Activated CD8-positive, alpha-beta T cell treated with anti-CD3 and anti-CD28 coated beads for 36 hours (primary cell): ENCODE results near the gene ASB2. TPM values are rescaled to one million over a fixed set of nuclear protein-coding genes. Genes with fewer than 3 reads are reported as not detected.

Experiments
- ATAC-seq: fragments of 200-7000 bp; cut with Tn5 transposase; one replicate; pipeline ENCODE4 v1.10.0; 2021; ENCODE audit warnings: mild to moderate bottlenecking, moderate library complexity
- CTCF ChIA-PET: fragments of 350-600 bp; sonication (Branson Sonifier 250); formaldehyde crosslinking; loops from one replicate; lab custom pipeline; 2021; ENCODE audit warnings: antibody characterized with exemption; lab: Charles Lee
- POLR2A ChIA-PET: fragments of 350-600 bp; sonication (Branson Sonifier 250); formaldehyde crosslinking; loops from one replicate; lab custom pipeline; 2021; ENCODE audit warnings: antibody characterized with exemption; lab: Charles Lee
- DNase-seq: peaks from one replicate; pipeline ENCODE4 v3.0.0-alpha.2; 2020
- H3K27ac Mint-ChIP-seq: one replicate; pipeline ENCODE4 v1.8.0; 2021; ENCODE audit warnings: mild to moderate bottlenecking, mixed read lengths
- H3K27me3 Mint-ChIP-seq: one replicate; pipeline ENCODE4 v1.8.0; 2021; ENCODE audit warnings: mixed read lengths
- H3K36me3 Mint-ChIP-seq: one replicate; pipeline ENCODE4 v1.8.0; 2021; ENCODE audit warnings: low read depth, mixed read lengths
- H3K4me1 Mint-ChIP-seq: one replicate; pipeline ENCODE4 v1.8.0; 2021; ENCODE audit warnings: low read depth, mixed read lengths
- H3K4me3 Mint-ChIP-seq: one replicate; pipeline ENCODE4 v1.8.0; 2021; ENCODE audit warnings: mild to moderate bottlenecking, moderate library complexity, mixed read lengths
- H3K9me3 Mint-ChIP-seq: one replicate; pipeline ENCODE4 v1.8.0; 2021; ENCODE audit warnings: mixed read lengths
- intact Hi-C: fragments of 100-400 bp; cut with micrococcal nuclease; formaldehyde crosslinking; loops from one replicate; pipeline ENCODE4 v1.10.0; 2022
- total RNA-seq, 2 experiments: library from RNA; stranded (reverse); gene quantifications; one replicate each; pipeline ENCODE4 v1.2.3, GENCODE V29; 2021
- TF ChIP-seq, protein P1 (sequence below): fragments of 200-600 bp; IDR thresholded peaks from one replicate; pipeline ENCODE4 v1.8.0; 2022; ENCODE audit warnings: antibody characterized with exemption, mild to moderate bottlenecking

ASB2 gene
- total RNA-seq, 2 experiments from 2014 or later, result 11.7 to 12.7 TPM

DNA sequence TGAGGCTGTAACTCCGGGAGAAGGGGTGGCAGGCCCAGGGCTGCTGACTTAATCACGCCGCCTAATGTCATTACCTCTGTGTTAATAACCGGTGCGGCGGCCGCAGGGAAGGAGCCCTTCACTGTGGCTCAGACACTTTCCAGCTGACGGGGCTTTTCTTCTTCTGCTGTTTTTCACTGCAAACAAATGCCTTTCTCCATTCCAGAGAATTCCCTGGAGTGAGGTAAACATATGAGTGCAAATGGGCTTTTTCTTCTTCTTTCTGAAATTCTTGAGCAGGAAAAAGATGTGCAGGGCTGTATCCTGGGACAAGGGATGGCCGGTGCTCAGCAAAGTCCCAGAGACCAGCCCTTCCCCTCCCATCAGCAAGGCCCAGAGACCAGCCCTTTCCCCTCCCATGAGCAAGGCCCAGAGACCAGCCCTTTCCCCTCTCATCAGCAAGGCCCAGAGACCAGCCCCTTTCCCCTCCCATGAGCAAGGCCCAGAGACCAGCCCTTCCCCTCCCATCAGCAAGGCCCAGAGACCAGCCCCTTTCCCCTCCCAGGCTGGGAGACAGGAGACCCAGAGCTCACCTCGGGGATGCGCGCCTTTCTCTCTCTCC is 82.6 kb downstream of the ASB2 start:
- intact Hi-C loops, result loop anchor here (5.0 kb wide), 1 partner anchor 236 kb away; no protein-coding TSS in a partner anchor
- no peaks in the 10 kb centered on the region for H3K36me3 Mint-ChIP-seq
- no peak for ATAC-seq
- H3K27ac Mint-ChIP-seq, result no peak overlapping the region
- CTCF ChIA-PET, result interaction anchor here (0.6 to 1.5 kb wide), 7 partner anchors 10 to 239 kb away, joined by 3 to 9 read pairs (median 3); no protein-coding TSS in a partner anchor
- POLR2A ChIA-PET, result no interaction called here
- H3K27me3 Mint-ChIP-seq, result peaks cover 11% of the 10 kb centered on the region
- no peaks in the 10 kb centered on the region for H3K9me3 Mint-ChIP-seq
- no peak for DNase-seq
- H3K4me1 Mint-ChIP-seq, result no peaks in the 10 kb centered on the region
- H3K4me3 Mint-ChIP-seq, result no peak overlapping the region
- TF ChIP-seq, protein P1, sequence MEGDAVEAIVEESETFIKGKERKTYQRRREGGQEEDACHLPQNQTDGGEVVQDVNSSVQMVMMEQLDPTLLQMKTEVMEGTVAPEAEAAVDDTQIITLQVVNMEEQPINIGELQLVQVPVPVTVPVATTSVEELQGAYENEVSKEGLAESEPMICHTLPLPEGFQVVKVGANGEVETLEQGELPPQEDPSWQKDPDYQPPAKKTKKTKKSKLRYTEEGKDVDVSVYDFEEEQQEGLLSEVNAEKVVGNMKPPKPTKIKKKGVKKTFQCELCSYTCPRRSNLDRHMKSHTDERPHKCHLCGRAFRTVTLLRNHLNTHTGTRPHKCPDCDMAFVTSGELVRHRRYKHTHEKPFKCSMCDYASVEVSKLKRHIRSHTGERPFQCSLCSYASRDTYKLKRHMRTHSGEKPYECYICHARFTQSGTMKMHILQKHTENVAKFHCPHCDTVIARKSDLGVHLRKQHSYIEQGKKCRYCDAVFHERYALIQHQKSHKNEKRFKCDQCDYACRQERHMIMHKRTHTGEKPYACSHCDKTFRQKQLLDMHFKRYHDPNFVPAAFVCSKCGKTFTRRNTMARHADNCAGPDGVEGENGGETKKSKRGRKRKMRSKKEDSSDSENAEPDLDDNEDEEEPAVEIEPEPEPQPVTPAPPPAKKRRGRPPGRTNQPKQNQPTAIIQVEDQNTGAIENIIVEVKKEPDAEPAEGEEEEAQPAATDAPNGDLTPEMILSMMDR, result no peak

DNA sequence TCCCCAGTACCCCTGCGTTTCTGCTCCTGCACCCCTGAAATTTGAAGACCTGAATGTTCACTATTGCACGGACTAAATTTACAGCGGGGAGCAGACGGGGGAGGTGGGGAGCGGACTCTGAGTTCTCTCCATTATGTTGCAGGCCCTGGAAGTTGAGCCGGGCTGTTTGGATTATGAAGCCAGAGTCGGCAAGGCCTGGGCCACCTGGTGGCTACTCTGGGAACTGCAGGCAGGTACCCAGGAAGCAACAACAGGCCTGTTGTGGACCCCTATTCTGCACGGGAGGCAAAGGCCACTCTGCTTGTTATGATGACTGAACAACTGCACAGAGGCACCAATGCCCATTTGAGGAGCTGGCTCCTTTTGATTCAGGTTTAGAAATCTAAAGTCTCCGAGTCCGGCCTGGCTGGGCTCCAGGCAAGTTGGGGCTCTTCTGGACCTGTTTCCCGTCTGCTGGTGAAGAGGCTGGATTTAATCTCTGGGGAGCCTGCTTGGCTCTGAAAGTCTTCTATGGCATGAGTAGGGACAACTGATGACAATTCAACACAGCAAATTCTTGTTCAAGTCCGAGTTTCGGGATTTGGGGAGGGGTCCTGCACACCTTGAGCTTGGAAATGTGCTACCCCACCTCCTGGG is 83.3 kb downstream of the ASB2 start:
- Mint-ChIP-seq H3K27ac (no peak overlapping the region), H3K36me3 (no peaks in the 10 kb centered on the region), H3K4me3 (no peak overlapping the region), H3K9me3 (no peaks in the 10 kb centered on the region), H3K4me1 (no peaks in the 10 kb centered on the region), H3K27me3 (peaks cover 11% of the 10 kb centered on the region)
- DNase-seq (peak; percentile 84), ATAC-seq (peak; percentile 87)
- intact Hi-C loops, result loop anchor here (5.0 kb wide), 1 partner anchor 236 kb away; no protein-coding TSS in a partner anchor
- POLR2A ChIA-PET, result no interaction called here
- CTCF ChIA-PET, result interaction anchor here (0.6 to 1.5 kb wide), 8 partner anchors 9 to 238 kb away, joined by 3 to 9 read pairs (median 3); no protein-coding TSS in a partner anchor
- TF ChIP-seq, protein P1, result peak; percentile 96

DNA sequence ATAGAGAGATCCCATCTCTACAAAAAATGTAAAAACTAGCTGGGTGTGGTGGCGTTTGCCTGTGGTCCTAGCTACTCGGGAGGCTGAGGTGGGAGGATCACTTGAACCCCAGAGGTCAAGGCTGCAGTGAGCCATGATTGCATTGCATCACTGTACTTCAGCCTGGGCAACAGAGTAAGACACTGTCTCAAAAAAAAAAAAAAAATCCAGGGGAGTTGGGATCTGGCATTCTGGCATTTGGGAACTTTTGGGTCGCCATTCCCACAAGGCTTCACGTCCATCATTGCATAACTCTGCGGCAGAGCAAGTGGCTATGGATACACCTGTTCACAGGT is 83.9 kb downstream of the ASB2 start:
- TF ChIP-seq, protein P1, result no peak
- ATAC-seq, result no peak
- Mint-ChIP-seq H3K4me1 (no peaks in the 10 kb centered on the region), H3K36me3 (no peaks in the 10 kb centered on the region), H3K27ac (no peak overlapping the region), H3K4me3 (no peak overlapping the region), H3K9me3 (no peaks in the 10 kb centered on the region), H3K27me3 (peaks cover 11% of the 10 kb centered on the region)
- DNase-seq, result no peak
- intact Hi-C loops, result loop anchor here (5.0 kb wide), 1 partner anchor 235 kb away; no protein-coding TSS in a partner anchor
- ChIA-PET POLR2A (no interaction called here), CTCF (interaction anchor here (0.8 to 1.5 kb wide), 4 partner anchors 47 to 237 kb away, joined by 3 to 9 read pairs (median 3); no protein-coding TSS in a partner anchor)

GRCh38 chr14:93891756-93892504 is 84.4 kb downstream of the ASB2 start:
- no peak overlapping the region for H3K4me3 Mint-ChIP-seq
- intact Hi-C loops, result loop anchor here (5.0 kb wide), 1 partner anchor 235 kb away; no protein-coding TSS in a partner anchor
- DNase-seq, result no peak
- H3K27me3 Mint-ChIP-seq, result peaks cover 11% of the 10 kb centered on the region
- POLR2A ChIA-PET, result no interaction called here
- no peaks in the 10 kb centered on the region for H3K4me1 Mint-ChIP-seq
- ATAC-seq, result no peak
- TF ChIP-seq, protein P1, result no peak
- no peaks in the 10 kb centered on the region for H3K9me3 Mint-ChIP-seq
- CTCF ChIA-PET, result interaction anchor here (0.8 to 1.0 kb wide), 2 partner anchors 48 to 91 kb away, joined by 3 read pairs; no protein-coding TSS in a partner anchor
- H3K36me3 Mint-ChIP-seq, result no peaks in the 10 kb centered on the region
- no peak overlapping the region for H3K27ac Mint-ChIP-seq
